Caco-2 (cell line): ENCODE measurements around the gene SMIM44. TPM values are rescaled to one million over a fixed set of nuclear protein-coding genes. Genes with fewer than 3 reads are reported as not detected.

Experiments
- BruUV-seq: library from RNA; stranded (reverse); fragments of 400-500 nt; replicated peaks from 2 replicates; lab custom pipeline; 2021; lab: Mats Ljungman, UMichigan
- CTCF ChIA-PET: fragments of 300-600 bp; sonication (Branson Sonifier 250); formaldehyde crosslinking; loops from one replicate; lab custom pipeline; 2022; ENCODE audit warnings: antibody characterized with exemption; lab: Charles Lee
- POLR2A ChIA-PET: fragments of 300-600 bp; sonication (Branson Sonifier 250); formaldehyde crosslinking; loops from one replicate; lab custom pipeline; 2022; ENCODE audit warnings: antibody characterized with exemption; lab: Charles Lee
- DNase-seq, 2 experiments: peaks; one replicate each; pipeline versions ENCODE4 v3.0.0 to v3.0.0-alpha.2; 2020 to 2022
- H3K27me3 ChIP-seq: replicated peaks from 2 replicates; pipeline ENCODE4 v1.6.0; 2011; ENCODE audit warnings: low read length; ENCODE audit not compliant: control insufficient read depth, insufficient read depth
- H3K36me3 ChIP-seq: 2 replicates; pipeline ENCODE4 v1.5.1; 2011; ENCODE audit warnings: low read length; ENCODE audit not compliant: control insufficient read depth, insufficient read depth
- H3K4me1 ChIP-seq: fragments of 250-450 bp; sonication (Bioruptor Pico); 2 replicates; pipeline ENCODE4 v1.5.1; 2020; ENCODE audit warnings: mild to moderate bottlenecking
- H3K4me3 ChIP-seq: 2 replicates; pipeline ENCODE4 v1.5.1; 2011; ENCODE audit warnings: low read depth, mild to moderate bottlenecking, control low read depth, low read length
- H3K9me3 ChIP-seq: fragments of 250-450 bp; sonication (Bioruptor Pico); 2 replicates; pipeline ENCODE4 v1.5.1; 2020; ENCODE audit warnings: mild to moderate bottlenecking, moderate library complexity
- H3K27ac Mint-ChIP-seq: one replicate; pipeline ENCODE4 v1.8.0; 2022; ENCODE audit warnings: mixed read lengths; ENCODE audit not compliant: unreplicated experiment
- H3K27me3 Mint-ChIP-seq: one replicate; pipeline ENCODE4 v1.8.0; 2022; ENCODE audit warnings: mixed read lengths; ENCODE audit not compliant: insufficient read depth, unreplicated experiment
- H3K36me3 Mint-ChIP-seq: one replicate; pipeline ENCODE4 v1.8.0; 2022; ENCODE audit warnings: mild to moderate bottlenecking, mixed read lengths; ENCODE audit not compliant: insufficient read depth, unreplicated experiment
- H3K4me1 Mint-ChIP-seq: one replicate; pipeline ENCODE4 v1.8.0; 2022; ENCODE audit warnings: low read depth, mixed read lengths; ENCODE audit not compliant: unreplicated experiment
- H3K4me3 Mint-ChIP-seq: one replicate; pipeline ENCODE4 v1.8.0; 2022; ENCODE audit warnings: mild to moderate bottlenecking, moderate library complexity, mixed read lengths; ENCODE audit not compliant: unreplicated experiment
- H3K9me3 Mint-ChIP-seq: one replicate; pipeline ENCODE4 v1.8.0; 2022; ENCODE audit warnings: mixed read lengths; ENCODE audit not compliant: unreplicated experiment
- intact Hi-C: fragments of 100-400 bp; cut with micrococcal nuclease; formaldehyde crosslinking; loops from one replicate; pipeline ENCODE4 v1.10.0; 2022; ENCODE audit not compliant: unreplicated experiment
- total RNA-seq: library from RNA; stranded (reverse); gene quantifications from 2 replicates; pipeline ENCODE4 v1.2.3, GENCODE V29; 2022
- TF ChIP-seq, protein P1 (sequence below), 2 experiments: fragments of 200-600 bp in 1 of 2; IDR thresholded peaks; 1 replicate in 1 of 2; 2 replicates in 1 of 2; pipeline versions ENCODE4 v1.5.1 to v1.8.0; 2011 to 2022; ENCODE audit warnings: antibody characterized with exemption in 1 of 2, control low read depth in 1 of 2, inconsistent platforms in 1 of 2, low read depth in 1 of 2, low read length in 1 of 2, mild to moderate bottlenecking in 1 of 2, moderate library complexity in 1 of 2; ENCODE audit not compliant: insufficient read depth in 1 of 2, severe bottlenecking in 1 of 2, unreplicated experiment in 1 of 2

Gene SMIM44
- total RNA-seq, 1 experiment from 2014 or later, result not detected

DNA sequence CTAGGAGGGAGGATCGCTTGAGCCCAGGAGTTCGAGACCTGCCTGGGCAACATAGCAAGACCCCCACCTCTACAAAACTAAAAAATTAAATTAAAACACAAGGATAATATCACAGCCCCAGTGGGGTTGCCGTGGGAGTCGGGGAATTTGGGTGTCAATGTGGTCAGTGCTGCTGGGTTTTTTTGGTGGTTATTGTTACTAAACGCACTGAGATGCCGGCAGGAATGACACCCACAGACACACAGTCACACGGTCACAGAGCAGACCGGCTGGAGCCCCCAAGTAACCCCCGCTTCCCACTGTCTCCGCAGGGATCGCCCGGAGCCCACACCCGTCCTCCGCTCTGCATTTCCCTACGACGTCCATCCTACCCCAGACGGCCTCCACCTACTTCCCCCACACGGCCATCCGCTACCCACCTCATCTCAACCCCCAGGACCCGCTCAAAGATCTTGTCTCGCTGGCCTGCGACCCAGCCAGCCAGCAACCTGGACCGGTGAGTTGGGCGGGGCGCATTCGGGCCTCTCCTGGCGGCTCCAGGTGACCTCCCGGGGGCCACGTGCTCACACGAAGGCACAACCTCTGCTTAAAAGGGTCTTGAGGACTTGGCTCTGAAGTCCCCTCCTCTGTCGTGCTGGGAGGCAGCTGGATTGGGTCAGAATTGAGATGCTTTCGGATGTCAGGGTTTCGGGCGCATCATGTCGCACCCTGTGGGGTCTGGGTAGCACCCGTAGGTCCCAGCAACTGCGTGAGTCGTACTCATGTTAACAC, 30.9 kb downstream of the SMIM44 start:
- DNase-seq, result no peak
- H3K4me3 Mint-ChIP-seq, result no peak overlapping the region
- 0 out of 2 replicates have a peak, but pooled peaks cover under 1% of the 10 kb centered on the region for H3K4me1 ChIP-seq
- no peaks in the 10 kb centered on the region for H3K4me1 Mint-ChIP-seq
- TF ChIP-seq, protein P1, sequence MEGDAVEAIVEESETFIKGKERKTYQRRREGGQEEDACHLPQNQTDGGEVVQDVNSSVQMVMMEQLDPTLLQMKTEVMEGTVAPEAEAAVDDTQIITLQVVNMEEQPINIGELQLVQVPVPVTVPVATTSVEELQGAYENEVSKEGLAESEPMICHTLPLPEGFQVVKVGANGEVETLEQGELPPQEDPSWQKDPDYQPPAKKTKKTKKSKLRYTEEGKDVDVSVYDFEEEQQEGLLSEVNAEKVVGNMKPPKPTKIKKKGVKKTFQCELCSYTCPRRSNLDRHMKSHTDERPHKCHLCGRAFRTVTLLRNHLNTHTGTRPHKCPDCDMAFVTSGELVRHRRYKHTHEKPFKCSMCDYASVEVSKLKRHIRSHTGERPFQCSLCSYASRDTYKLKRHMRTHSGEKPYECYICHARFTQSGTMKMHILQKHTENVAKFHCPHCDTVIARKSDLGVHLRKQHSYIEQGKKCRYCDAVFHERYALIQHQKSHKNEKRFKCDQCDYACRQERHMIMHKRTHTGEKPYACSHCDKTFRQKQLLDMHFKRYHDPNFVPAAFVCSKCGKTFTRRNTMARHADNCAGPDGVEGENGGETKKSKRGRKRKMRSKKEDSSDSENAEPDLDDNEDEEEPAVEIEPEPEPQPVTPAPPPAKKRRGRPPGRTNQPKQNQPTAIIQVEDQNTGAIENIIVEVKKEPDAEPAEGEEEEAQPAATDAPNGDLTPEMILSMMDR (IDR thresholded peaks at IDR 0.05; ENCODE audit: insufficient read depth in 1 of 2, low read depth in 1 of 2, low read length in 1 of 2, severe bottlenecking in 1 of 2, unreplicated experiment in 1 of 2), result no peak
- peaks cover 6% of the 10 kb centered on the region for H3K36me3 Mint-ChIP-seq
- no peaks in the 10 kb centered on the region for H3K9me3 Mint-ChIP-seq
- CTCF ChIA-PET, result no interaction called here
- no peaks in the 10 kb centered on the region for H3K9me3 ChIP-seq
- no TSS peak for BruUV-seq
- intact Hi-C loops, result no loop called here
- H3K36me3 ChIP-seq, result no peaks in the 10 kb centered on the region
- H3K27ac Mint-ChIP-seq, result no peak overlapping the region
- no peaks in the 10 kb centered on the region for H3K27me3 Mint-ChIP-seq
- POLR2A ChIA-PET, result no interaction called here
- H3K27me3 ChIP-seq, result no peaks in the 10 kb centered on the region
- no peak overlapping the region for H3K4me3 ChIP-seq

DNA sequence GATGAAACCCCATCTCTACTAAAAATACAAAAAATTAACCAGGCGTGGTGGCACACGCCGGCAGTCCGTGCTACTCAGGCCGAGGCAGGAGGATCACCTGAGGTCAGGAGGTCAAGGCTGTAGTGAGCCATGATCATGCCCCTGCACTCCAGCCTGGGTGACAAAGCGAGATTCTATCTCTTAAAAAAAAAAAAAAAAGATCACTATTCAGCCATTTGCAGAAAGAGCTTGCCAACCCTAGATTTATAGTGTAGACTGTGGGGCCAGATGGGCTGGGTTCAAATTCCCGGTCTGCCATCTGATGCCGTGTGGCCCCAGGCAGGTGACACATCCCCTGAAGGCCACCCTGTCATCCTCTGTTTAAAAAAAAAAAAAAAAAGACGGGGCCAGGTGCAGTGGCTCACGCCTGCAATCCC, 31.8 kb downstream of the SMIM44 start:
- TF ChIP-seq, protein P1 (IDR thresholded peaks at IDR 0.05; ENCODE audit: insufficient read depth in 1 of 2, low read depth in 1 of 2, low read length in 1 of 2, severe bottlenecking in 1 of 2, unreplicated experiment in 1 of 2), result no peak
- Mint-ChIP-seq H3K27me3 (no peaks in the 10 kb centered on the region), H3K36me3 (peaks cover 6% of the 10 kb centered on the region), H3K9me3 (no peaks in the 10 kb centered on the region), H3K27ac (no peak overlapping the region), H3K4me1 (no peaks in the 10 kb centered on the region), H3K4me3 (no peak overlapping the region)
- no peaks in the 10 kb centered on the region for H3K27me3 ChIP-seq
- ChIA-PET POLR2A (no interaction called here), CTCF (no interaction called here)
- H3K9me3 ChIP-seq, result no peaks in the 10 kb centered on the region
- no peak overlapping the region for H3K4me3 ChIP-seq
- H3K4me1 ChIP-seq, result no peaks in the 10 kb centered on the region
- no peaks in the 10 kb centered on the region for H3K36me3 ChIP-seq
- intact Hi-C loops, result no loop called here
- BruUV-seq, result no TSS peak
- DNase-seq, result no peak

DNA sequence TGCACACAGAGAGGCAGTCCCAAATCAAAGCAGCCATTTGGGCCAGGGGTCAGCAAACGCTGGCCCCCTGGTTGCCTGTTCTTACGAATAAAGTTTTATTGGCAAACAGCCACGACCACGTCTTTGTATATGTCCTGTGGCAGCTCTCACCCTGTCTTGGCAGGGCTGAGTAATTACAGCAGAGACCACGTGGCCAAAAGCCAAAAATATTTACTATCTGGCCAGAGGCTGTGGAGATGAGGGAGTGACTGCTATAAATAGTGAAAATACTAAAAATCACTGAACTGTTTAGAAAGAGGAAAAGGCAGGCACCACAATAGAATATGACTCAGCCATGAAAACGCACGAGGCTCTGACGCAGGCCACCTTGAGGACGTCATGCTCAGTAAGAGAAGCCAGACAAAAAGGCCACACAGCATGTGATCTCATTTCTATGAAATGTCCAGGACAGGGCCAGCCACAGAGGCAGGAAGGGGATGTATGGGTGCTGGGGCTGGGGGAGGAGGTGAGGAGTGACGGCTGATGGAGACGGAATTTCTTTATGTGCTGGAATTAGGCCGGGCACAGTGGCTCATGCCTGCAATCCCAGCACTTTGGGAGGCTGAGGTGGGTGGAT, 32.3 kb downstream of the SMIM44 start:
- Histone ChIP-seq H3K27me3 (no peaks in the 10 kb centered on the region), H3K36me3 (no peaks in the 10 kb centered on the region), H3K9me3 (no peaks in the 10 kb centered on the region), H3K4me3 (no peak overlapping the region), H3K4me1 (no peaks in the 10 kb centered on the region)
- ChIA-PET CTCF (interaction anchor here (0.9 kb wide), 1 partner anchor 9 kb away, joined by 3 read pairs; no protein-coding TSS in a partner anchor), POLR2A (interaction anchor here (0.7 kb wide), 1 partner anchor 98 kb away, joined by 3 read pairs; no protein-coding TSS in a partner anchor)
- BruUV-seq, result no TSS peak
- Mint-ChIP-seq H3K4me1 (no peaks in the 10 kb centered on the region), H3K27ac (no peak overlapping the region), H3K27me3 (no peaks in the 10 kb centered on the region), H3K36me3 (peaks cover 6% of the 10 kb centered on the region), H3K4me3 (no peak overlapping the region), H3K9me3 (no peaks in the 10 kb centered on the region)
- TF ChIP-seq, protein P1 (IDR thresholded peaks at IDR 0.05; ENCODE audit: insufficient read depth in 1 of 2, low read depth in 1 of 2, low read length in 1 of 2, severe bottlenecking in 1 of 2, unreplicated experiment in 1 of 2), result no peak
- intact Hi-C loops, result no loop called here
- DNase-seq, result no peak
